GM18951 (cell line): ENCODE data around the gene RPP40.
"Not testable (repeated sequence)": the region's sequence is repeated elsewhere in the genome, so short reads cannot be mapped to it uniquely, and the experiment has no call there.

Experiments used
- POLR2A ChIP-seq: IDR thresholded peaks from 4 replicates; pipeline ENCODE4 v1.6.1; 2011; ENCODE audit warnings: mild to moderate bottlenecking; ENCODE audit not compliant: insufficient read length, insufficient read depth; ENCODE audit errors: extremely low read depth
- in situ Hi-C: fragments of 300-500 bp; cut with MboI; formaldehyde crosslinking; loops from one replicate; pipeline ENCODE4 v1.12.0; 2022; ENCODE audit warnings: low sequenced_read_pairs, mixed read lengths, inconsistent platforms; ENCODE audit not compliant: unreplicated experiment

The RPP40 gene

GRCh38 chr6:5031150-5031549 is 27.3 kb upstream of the RPP40 start:
- in situ Hi-C loops, result no loop called here

GRCh38 chr6:5030596-5031136 is 26.8 kb upstream of the RPP40 start:
- in situ Hi-C loops, result no loop called here
- no peak for TF ChIP-seq POLR2A

More at GRCh38 chr6:5031150-5031549, 27.3 kb upstream of the RPP40 start:
- TF ChIP-seq POLR2A, result no peak

DNA sequence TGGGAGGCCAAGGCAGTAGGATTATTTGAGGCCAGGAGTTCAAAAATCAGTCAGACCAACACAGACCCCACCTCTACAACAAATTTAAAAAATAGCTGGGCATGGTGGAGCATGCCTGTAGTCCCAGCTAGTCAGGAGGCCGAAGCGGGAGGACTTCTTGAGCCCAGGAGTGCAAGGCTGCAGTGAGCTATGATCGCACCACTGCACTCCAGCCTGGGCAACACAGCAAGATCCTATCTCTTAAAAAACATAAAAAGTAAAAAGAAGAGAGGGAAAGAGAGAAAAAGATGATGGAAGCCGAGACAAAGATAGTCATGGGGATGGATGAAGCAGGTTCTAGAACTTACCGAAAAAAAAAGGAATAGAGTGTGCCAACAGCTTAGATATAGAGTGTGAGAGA is 25.8 kb upstream of the RPP40 start:
- in situ Hi-C loops, result no loop called here
- no peak for TF ChIP-seq POLR2A

DNA sequence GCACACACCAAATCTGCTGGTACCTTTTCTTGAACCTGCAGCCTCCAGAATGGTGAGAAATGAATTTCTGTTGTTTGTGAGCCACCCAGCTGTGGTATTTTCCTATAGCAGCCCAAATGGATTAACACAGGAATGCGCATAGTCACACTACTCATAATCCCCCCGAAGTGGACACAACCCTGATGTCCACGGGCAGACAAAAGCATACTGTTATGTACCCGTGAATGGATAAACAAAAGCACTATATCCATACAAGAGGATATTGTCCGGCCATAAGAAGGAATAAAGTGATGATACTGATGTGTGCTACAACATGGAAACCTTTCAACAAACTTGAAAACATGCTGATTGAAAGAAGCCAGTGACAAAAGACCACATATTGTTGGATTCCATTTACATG is 25.1 kb upstream of the RPP40 start:
- in situ Hi-C loops, result no loop called here
- no peak for TF ChIP-seq POLR2A

- in situ Hi-C loops, result no loop called here
Measured at GRCh38 chr6:5028301-5028700, 24.5 kb upstream of the RPP40 start.

DNA sequence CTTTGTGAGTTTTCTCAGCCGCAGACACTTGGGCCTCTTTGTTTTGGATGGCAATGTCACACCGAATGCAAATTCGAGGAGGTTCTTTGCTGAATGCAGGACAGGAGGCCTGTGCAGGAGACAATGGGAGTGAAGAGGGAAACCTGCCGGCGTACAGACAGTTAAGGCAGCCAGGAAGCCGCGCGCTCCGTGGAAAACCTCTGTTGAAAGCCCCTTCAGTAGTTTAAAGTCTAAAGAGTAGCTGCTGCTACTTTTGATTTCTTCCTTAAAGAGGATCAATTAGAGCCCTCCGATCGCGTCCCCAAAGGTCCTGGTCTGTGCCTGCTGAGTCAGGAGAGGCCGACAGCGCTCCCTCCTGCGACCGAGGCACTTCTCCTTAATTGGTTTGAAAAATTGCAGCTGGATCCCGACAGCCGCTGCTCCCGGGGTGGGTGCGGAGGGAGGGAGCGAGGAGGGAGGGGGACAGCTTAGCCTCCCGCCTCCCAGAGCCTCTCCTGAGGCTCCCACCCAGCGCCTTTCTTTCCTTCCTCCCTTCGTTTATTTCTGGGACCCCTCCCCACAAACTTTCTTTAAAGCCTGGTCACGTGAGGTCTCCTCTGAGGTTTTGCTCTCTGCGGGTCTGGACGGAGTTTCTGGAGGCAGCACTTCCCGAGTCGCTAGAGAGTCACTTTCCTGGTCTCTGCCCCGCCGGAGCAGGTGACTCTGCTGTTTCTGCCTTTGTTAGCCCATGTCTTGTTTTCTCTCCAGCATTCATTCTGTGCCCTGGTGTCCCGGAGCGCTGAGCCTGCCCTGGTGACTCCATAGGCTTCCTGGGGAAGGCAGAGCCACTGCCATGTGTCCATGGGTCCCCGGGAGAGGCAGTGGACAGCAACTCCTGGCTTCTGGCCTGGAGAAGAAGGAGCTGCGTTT is 22.3 kb upstream of the RPP40 start:
- in situ Hi-C loops, result no loop called here
- TF ChIP-seq POLR2A, result no peak

More at GRCh38 chr6:5028301-5028700, 24.5 kb upstream of the RPP40 start:
- TF ChIP-seq POLR2A, result no peak

DNA sequence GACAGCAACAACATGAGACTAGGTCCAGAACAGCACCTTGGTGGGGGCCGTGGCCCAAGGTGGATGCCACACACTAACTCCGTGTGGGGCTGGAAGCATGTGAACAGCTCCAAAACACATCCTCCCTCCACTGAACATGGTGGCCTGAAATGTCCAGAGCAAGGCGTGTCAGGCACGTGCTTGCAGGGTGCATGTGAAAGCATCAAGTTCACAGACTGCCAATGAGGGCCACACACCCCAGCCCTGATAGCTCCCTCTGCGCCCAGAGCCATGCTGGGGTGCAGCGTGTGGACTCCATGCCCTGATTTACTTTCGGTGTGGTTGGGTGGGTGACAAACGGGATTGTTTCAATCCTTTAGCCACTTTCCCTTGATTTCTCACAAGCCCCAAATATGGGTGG is 20.1 kb upstream of the RPP40 start:
- in situ Hi-C loops, result no loop called here
- no peak for TF ChIP-seq POLR2A

DNA sequence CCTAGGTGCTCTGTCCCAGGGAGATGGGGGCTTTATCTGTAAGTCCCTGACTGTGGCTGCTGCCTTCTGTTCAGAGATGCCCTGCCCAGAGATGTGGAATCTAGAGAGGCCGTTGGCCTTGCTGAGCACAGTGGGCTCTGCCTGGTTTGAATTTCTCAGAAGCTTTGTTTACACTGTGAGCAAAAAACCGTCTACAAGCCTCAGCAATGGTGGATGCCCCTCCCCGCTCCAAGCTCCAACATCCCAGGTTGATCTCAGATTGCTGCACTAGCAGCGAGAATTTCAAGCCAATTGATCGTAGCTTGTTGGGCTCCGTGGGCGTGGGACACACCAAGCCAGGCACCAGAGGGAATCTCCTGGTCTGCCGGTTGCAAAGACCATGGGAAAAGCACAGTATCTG is 16.3 kb upstream of the RPP40 start:
- in situ Hi-C loops, result no loop called here
- no peak for TF ChIP-seq POLR2A

GRCh38 chr6:5014072-5014561 is 10.3 kb upstream of the RPP40 start:
- in situ Hi-C loops, result no loop called here

DNA sequence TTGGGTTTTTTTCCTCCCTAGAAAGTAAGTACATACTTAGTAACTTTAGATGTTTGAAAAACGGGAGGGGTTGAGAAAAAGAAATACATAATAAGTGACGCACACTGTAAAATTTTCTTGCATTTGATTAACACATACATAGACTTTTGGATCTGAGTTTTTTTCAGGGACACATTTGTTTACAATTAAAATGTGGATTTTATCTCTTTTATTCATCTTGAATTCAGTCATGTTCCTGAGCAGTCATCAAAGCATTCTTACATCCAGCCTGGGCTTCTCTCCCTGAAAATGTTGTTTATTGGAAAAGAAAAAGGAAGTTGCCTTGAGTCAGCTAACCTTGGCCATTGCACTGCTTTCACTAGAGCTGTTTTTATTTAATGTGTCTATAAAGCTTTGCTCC is 8.7 kb upstream of the RPP40 start:
- TF ChIP-seq POLR2A, result no peak
- in situ Hi-C loops, result no loop called here

More at GRCh38 chr6:5014072-5014561, 10.3 kb upstream of the RPP40 start:
- no peak for TF ChIP-seq POLR2A

DNA sequence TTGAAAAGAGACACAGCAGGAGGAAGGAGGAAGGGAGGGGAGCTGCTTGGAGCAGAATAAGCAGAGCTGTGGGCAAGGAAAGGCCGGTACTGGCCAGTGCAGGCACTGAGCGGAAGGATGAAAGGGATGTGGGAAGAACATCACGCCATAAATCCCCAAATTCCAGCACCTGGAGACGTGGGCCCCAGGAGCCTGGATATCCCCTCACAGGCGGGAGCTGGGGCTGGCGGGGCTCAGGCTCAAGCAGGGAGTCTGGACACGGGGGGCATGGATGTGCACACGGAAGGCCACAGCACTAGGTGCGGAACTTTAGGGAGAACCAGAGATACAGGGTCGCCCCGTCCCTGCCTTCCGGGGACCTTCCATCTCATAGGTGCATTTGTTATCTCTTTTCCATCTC is 7.5 kb upstream of the RPP40 start:
- no peak for TF ChIP-seq POLR2A
- in situ Hi-C loops, result no loop called here

DNA sequence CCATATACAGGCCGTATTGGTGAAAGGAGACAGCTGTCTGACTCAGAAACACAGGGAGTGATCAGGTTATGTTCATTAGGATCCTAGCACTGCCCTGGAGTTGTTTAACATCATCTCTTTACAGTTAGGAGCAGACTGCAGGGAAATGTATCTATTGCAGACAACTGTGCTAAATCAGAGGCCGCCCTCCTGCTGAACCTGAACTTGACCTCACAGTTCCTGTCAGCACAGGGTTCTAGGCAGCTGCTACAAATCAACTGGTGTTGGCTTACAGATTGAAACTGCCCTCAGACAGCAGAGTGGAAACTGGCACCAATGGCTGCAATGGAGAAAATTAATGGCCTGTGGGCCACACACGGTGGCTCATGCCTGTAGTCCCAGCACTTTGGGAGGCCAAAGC is 3.7 kb upstream of the RPP40 start:
- in situ Hi-C loops, result no loop called here
- no peak for TF ChIP-seq POLR2A

GRCh38 chr6:5006222-5006621 is 2.4 kb upstream of the RPP40 start:
- no peak for TF ChIP-seq POLR2A

GRCh38 chr6:5005038-5005433 is 1.2 kb upstream of the RPP40 start:
- in situ Hi-C loops, result not testable (repeated sequence)

More at GRCh38 chr6:5006222-5006621, 2.4 kb upstream of the RPP40 start:
- in situ Hi-C loops, result no loop called here

DNA sequence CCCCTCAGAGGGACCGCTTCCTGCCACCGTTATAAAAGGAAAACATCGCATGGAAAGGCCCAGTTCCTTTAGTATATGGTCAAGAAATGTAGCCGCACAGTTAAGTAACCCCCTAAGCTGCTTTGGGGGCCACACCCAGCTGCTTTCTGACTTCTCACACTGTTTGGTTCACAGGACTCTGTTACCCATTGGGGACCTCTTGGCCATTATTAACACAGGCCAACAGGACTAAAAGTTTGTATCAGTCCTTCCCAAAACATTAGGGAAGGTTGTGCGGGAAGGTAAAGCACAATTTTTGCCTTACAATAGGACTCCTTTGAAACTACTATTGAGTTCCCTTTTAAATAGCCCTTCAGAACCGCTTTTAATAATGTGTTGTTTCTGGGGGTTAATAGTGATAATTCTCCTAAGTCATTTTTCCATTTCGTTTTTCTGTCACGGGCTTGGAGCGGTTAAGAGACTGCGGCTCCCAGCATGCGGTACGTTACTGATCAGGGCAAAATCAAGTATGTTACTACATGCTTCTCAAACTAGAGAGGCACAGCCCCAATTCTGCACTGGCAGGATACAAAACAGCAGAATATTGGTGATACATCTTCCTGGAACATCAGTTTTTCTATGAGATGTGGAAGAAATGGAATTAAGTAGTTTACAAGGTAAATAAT is 668 bp upstream of the RPP40 start:
- in situ Hi-C loops, result no loop called here
- no peak for TF ChIP-seq POLR2A
